ENCODE results near the gene ZNF385B.

ZNF385B gene

GRCh38 chr2:179525340-179525739, 336.1 kb downstream of the ZNF385B start:
- Histone ChIP-seq H3K27ac (replicated peaks) (no peak overlapping the region), H3K4me3 (replicated peaks; ENCODE audit: insufficient read depth, low read length) (no peak overlapping the region), H3K27me3 (ENCODE audit: insufficient read depth, poor library complexity, severe bottlenecking) (no peaks in the 10 kb centered on the region)
- TF ChIP-seq GABPA (IDR thresholded peaks at IDR 0.05; ENCODE audit: low read depth) (no peak), REST (IDR thresholded peaks at IDR 0.05; ENCODE audit: insufficient replicate concordance, low read depth) (no peak), CTCF (IDR thresholded peaks at IDR 0.05; ENCODE audit: insufficient read depth, low read length) (no peak), POLR2AphosphoS5 (IDR thresholded peaks at IDR 0.05; ENCODE audit: low read depth) (no peak), SPI1 (IDR thresholded peaks at IDR 0.05; ENCODE audit: borderline replicate concordance, low read depth) (no peak)
- DNase-seq (ENCODE audit: low read depth in 1 of 2, low spot score in 1 of 2): no peak

- no peak overlapping the region for H3K4me3 ChIP-seq (replicated peaks; ENCODE audit: insufficient read depth, low read length)
- no peaks in the 10 kb centered on the region for H3K27me3 ChIP-seq (ENCODE audit: insufficient read depth, poor library complexity, severe bottlenecking)
- TF ChIP-seq GABPA (IDR thresholded peaks at IDR 0.05; ENCODE audit: low read depth) (no peak), POLR2AphosphoS5 (IDR thresholded peaks at IDR 0.05; ENCODE audit: low read depth) (no peak)
- DNase-seq (ENCODE audit: low read depth in 1 of 2, low spot score in 1 of 2): no peak
- H3K27ac ChIP-seq (replicated peaks): no peak overlapping the region
Measured at GRCh38 chr2:179524809-179525339, 336.5 kb downstream of the ZNF385B start.

GRCh38 chr2:179521944-179522343, 339.5 kb downstream of the ZNF385B start:
- no peak for TF ChIP-seq SPI1 (IDR thresholded peaks at IDR 0.05; ENCODE audit: borderline replicate concordance, low read depth)
- no peak for TF ChIP-seq POLR2AphosphoS5 (IDR thresholded peaks at IDR 0.05; ENCODE audit: low read depth)
- no peak for TF ChIP-seq REST (IDR thresholded peaks at IDR 0.05; ENCODE audit: insufficient replicate concordance, low read depth)
- TF ChIP-seq GABPA (IDR thresholded peaks at IDR 0.05; ENCODE audit: low read depth): no peak
- no peak for TF ChIP-seq CTCF (IDR thresholded peaks at IDR 0.05; ENCODE audit: insufficient read depth, low read length)
- Histone ChIP-seq H3K27me3 (ENCODE audit: insufficient read depth, poor library complexity, severe bottlenecking) (no peaks in the 10 kb centered on the region), H3K27ac (replicated peaks) (no peak overlapping the region), H3K4me3 (replicated peaks; ENCODE audit: insufficient read depth, low read length) (no peak overlapping the region)
- no peak for DNase-seq (ENCODE audit: low read depth in 1 of 2, low spot score in 1 of 2)

GRCh38 chr2:179518830-179519229, 342.6 kb downstream of the ZNF385B start:
- H3K27me3 ChIP-seq (ENCODE audit: insufficient read depth, poor library complexity, severe bottlenecking): no peaks in the 10 kb centered on the region
- TF ChIP-seq CTCF (IDR thresholded peaks at IDR 0.05; ENCODE audit: insufficient read depth, low read length): no peak
- TF ChIP-seq SPI1 (IDR thresholded peaks at IDR 0.05; ENCODE audit: borderline replicate concordance, low read depth): no peak
- DNase-seq (ENCODE audit: low read depth in 1 of 2, low spot score in 1 of 2): no peak
- H3K27ac ChIP-seq (replicated peaks): no peak overlapping the region
- H3K4me3 ChIP-seq (replicated peaks; ENCODE audit: insufficient read depth, low read length): no peak overlapping the region
